H9 (cell line): ENCODE results near the gene PVR. TPM values are rescaled to one million over a fixed set of nuclear protein-coding genes. Genes with fewer than 3 reads are reported as not detected.

Experiments used
- DNase-seq: peaks from one replicate; pipeline ENCODE4 v3.0.0-alpha.2; 2017
- H2AFZ ChIP-seq: one replicate; pipeline ENCODE4 v1.6.1; 2013; ENCODE audit warnings: mild to moderate bottlenecking, low read length, control low read depth, moderate library complexity
- H2AK5ac ChIP-seq: 2 replicates; pipeline ENCODE4 v1.6.1; 2013; ENCODE audit warnings: low read length, control low read depth, mixed read lengths; ENCODE audit not compliant: insufficient read length
- H2BK120ac ChIP-seq: one replicate; pipeline ENCODE4 v1.6.1; 2013; ENCODE audit warnings: low read depth, mild to moderate bottlenecking, low read length, control low read depth, inconsistent platforms; ENCODE audit not compliant: poor library complexity, severe bottlenecking
- H2BK12ac ChIP-seq: 2 replicates; pipeline ENCODE4 v1.6.1; 2013; ENCODE audit warnings: low read length, control low read depth, mixed read lengths, low read depth; ENCODE audit not compliant: insufficient read length
- H2BK15ac ChIP-seq: 2 replicates; pipeline ENCODE4 v1.6.1; 2013; ENCODE audit warnings: low read depth, low read length, control low read depth
- H2BK20ac ChIP-seq: one replicate; pipeline ENCODE4 v1.6.1; 2013; ENCODE audit warnings: low read depth, mild to moderate bottlenecking, low read length, control low read depth, inconsistent platforms; ENCODE audit not compliant: poor library complexity, severe bottlenecking
- H2BK5ac ChIP-seq: 2 replicates; pipeline ENCODE4 v1.6.1; 2013; ENCODE audit warnings: low read length, control low read depth, mixed read lengths; ENCODE audit not compliant: insufficient read length
- H3K14ac ChIP-seq: 2 replicates; pipeline ENCODE4 v1.6.1; 2013; ENCODE audit warnings: low read length, control low read depth; ENCODE audit not compliant: insufficient read depth
- H3K18ac ChIP-seq: 2 replicates; pipeline ENCODE4 v1.6.1; 2013; ENCODE audit warnings: low read depth, mild to moderate bottlenecking, mixed read lengths, low read length, control low read depth; ENCODE audit not compliant: insufficient read length
- H3K23ac ChIP-seq: 2 replicates; pipeline ENCODE4 v1.6.1; 2013; ENCODE audit warnings: low read length, control low read depth, mixed read lengths, low read depth; ENCODE audit not compliant: insufficient read length
- H3K23me2 ChIP-seq: 2 replicates; pipeline ENCODE4 v1.6.1; 2013; ENCODE audit warnings: low read depth, mild to moderate bottlenecking, mixed read lengths, low read length, control low read depth; ENCODE audit not compliant: insufficient read length, poor library complexity, severe bottlenecking
- H3K27ac ChIP-seq: 2 replicates; pipeline ENCODE4 v1.5.1; 2013; ENCODE audit warnings: low read length, control low read depth, mixed read lengths, low read depth; ENCODE audit not compliant: insufficient read length
- H3K27me3 ChIP-seq: 2 replicates; pipeline ENCODE4 v1.6.1; 2013; ENCODE audit warnings: low read length, control low read depth, inconsistent platforms; ENCODE audit not compliant: insufficient read depth
- H3K4ac ChIP-seq: 2 replicates; pipeline ENCODE4 v1.6.1; 2013; ENCODE audit warnings: low read depth, mild to moderate bottlenecking, control low read depth, inconsistent platforms, low read length, moderate library complexity
- H3K4me1 ChIP-seq: 2 replicates; pipeline ENCODE4 v1.6.1; 2013; ENCODE audit warnings: low read length, control low read depth, inconsistent platforms; ENCODE audit not compliant: insufficient read depth
- H3K4me2 ChIP-seq: 2 replicates; pipeline ENCODE4 v1.6.1; 2013; ENCODE audit warnings: low read length, control low read depth, mixed read lengths; ENCODE audit not compliant: insufficient read length, insufficient read depth
- H3K56ac ChIP-seq: 2 replicates; pipeline ENCODE4 v1.6.1; 2013; ENCODE audit warnings: low read depth, mild to moderate bottlenecking, mixed read lengths, low read length, control low read depth; ENCODE audit not compliant: insufficient read length
- H3K79me1 ChIP-seq: 2 replicates; pipeline ENCODE4 v1.6.1; 2013; ENCODE audit warnings: low read depth, mild to moderate bottlenecking, moderate library complexity, low read length, control low read depth, inconsistent platforms; ENCODE audit not compliant: insufficient read depth, poor library complexity, severe bottlenecking
- H3K79me2 ChIP-seq: 2 replicates; pipeline ENCODE4 v1.6.1; 2013; ENCODE audit warnings: low read length, control low read depth, inconsistent platforms; ENCODE audit not compliant: insufficient read depth
- H3K9ac ChIP-seq: 2 replicates; pipeline ENCODE4 v1.6.1; 2013; ENCODE audit warnings: low read length, control low read depth, mixed read lengths; ENCODE audit not compliant: insufficient read length; ENCODE audit errors: extremely low read depth
- H3K9me3 ChIP-seq: one replicate; pipeline ENCODE4 v1.6.1; 2013; ENCODE audit warnings: low read depth, low read length, inconsistent platforms; ENCODE audit not compliant: control insufficient read depth
- H3T11ph ChIP-seq: one replicate; pipeline ENCODE4 v1.6.1; 2013; ENCODE audit warnings: mild to moderate bottlenecking, low read length, control low read depth, inconsistent platforms
- H4K20me1 ChIP-seq: one replicate; pipeline ENCODE4 v1.6.1; 2013; ENCODE audit not compliant: control insufficient read depth, insufficient read length, insufficient read depth
- H4K5ac ChIP-seq: 2 replicates; pipeline ENCODE4 v1.6.1; 2013; ENCODE audit warnings: low read depth, mild to moderate bottlenecking, mixed read lengths, low read length, control low read depth; ENCODE audit not compliant: insufficient read length
- H4K8ac ChIP-seq: replicated peaks from 2 replicates; pipeline ENCODE4 v1.6.1; 2013; ENCODE audit warnings: low read length, control low read depth, mixed read lengths, low read depth; ENCODE audit not compliant: insufficient read length
- H4K91ac ChIP-seq: 2 replicates; pipeline ENCODE4 v1.6.1; 2013; ENCODE audit warnings: low read depth, mild to moderate bottlenecking, moderate library complexity, mixed read lengths, low read length, control low read depth; ENCODE audit not compliant: insufficient read length
- H3K27ac Mint-ChIP-seq, 3 experiments: 2 replicates in 2 of 3; 3 replicates in 1 of 3; pipeline ENCODE4 v1.8.0; 2020 to 2021; ENCODE audit warnings: mixed read lengths in 3 of 3, mild to moderate bottlenecking in 1 of 3, moderate library complexity in 1 of 3
- H3K27me3 Mint-ChIP-seq: 2 replicates; pipeline ENCODE4 v1.8.0; 2021; ENCODE audit warnings: low read depth, mild to moderate bottlenecking, moderate library complexity, mixed read lengths
- H3K36me3 Mint-ChIP-seq, 3 experiments: 2 replicates in 2 of 3; 3 replicates in 1 of 3; pipeline ENCODE4 v1.8.0; 2020 to 2021; ENCODE audit warnings: low read depth in 3 of 3, mixed read lengths in 3 of 3; ENCODE audit not compliant: insufficient read depth in 1 of 3
- H3K4me1 Mint-ChIP-seq, 2 experiments: 2 replicates each; pipeline ENCODE4 v1.8.0; 2020; ENCODE audit warnings: mixed read lengths in 2 of 2
- H3K4me3 Mint-ChIP-seq, 2 experiments: 2 replicates in 1 of 2; 3 replicates in 1 of 2; pipeline ENCODE4 v1.8.0; 2020 to 2021; ENCODE audit warnings: mild to moderate bottlenecking in 2 of 2, mixed read lengths in 2 of 2, moderate library complexity in 1 of 2
- H3K9me3 Mint-ChIP-seq, 2 experiments: 2 replicates in 1 of 2; 3 replicates in 1 of 2; pipeline ENCODE4 v1.8.0; 2020; ENCODE audit warnings: mild to moderate bottlenecking in 2 of 2, mixed read lengths in 2 of 2, moderate library complexity in 1 of 2
- CTCF ChIP-seq: fragments of 200-600 bp; sonication (generic); conservative IDR thresholded peaks from 3 replicates; pipeline ENCODE4 v1.8.0; 2021; ENCODE audit warnings: antibody characterized with exemption, mild to moderate bottlenecking
- WGBS: extraction: QIAGEN DNeasy Blood & Tissue Kit; methylation state at CpG from one replicate; pipeline ENCODE4 v1.1.7; 2013; ENCODE audit warnings: missing lambda C conversion rate, low lambda C conversion rate, mixed read lengths; ENCODE audit not compliant: insufficient read length; ENCODE audit errors: extremely low coverage; 5-methylcytosine and 5-hydroxymethylcytosine counted together
- total RNA-seq: library from RNA; stranded (reverse); gene quantifications from 2 replicates; pipeline ENCODE4 v1.2.1, GENCODE V29; 2021

PVR gene
- total RNA-seq, 1 experiment from 2014 or later: 29.2 TPM

GRCh38 chr19:44694184-44694579 lies 50.5 kb downstream of the PVR start:
- Histone ChIP-seq H2BK5ac (no peak overlapping the region), H4K91ac (no peak overlapping the region), H2AK5ac (no peak overlapping the region), H3K4ac (no peak overlapping the region), H3K79me2 (no peaks in the 10 kb centered on the region), H2AFZ (no peak overlapping the region), H2BK15ac (no peak overlapping the region), H3T11ph (no peak overlapping the region), H3K18ac (no peak overlapping the region), H3K79me1 (no peaks in the 10 kb centered on the region), H3K9me3 (no peaks in the 10 kb centered on the region), H3K56ac (no peak overlapping the region), H3K27ac (no peak overlapping the region), H3K9ac (no peak overlapping the region), H4K8ac (no peak overlapping the region), H3K27me3 (no peaks in the 10 kb centered on the region), H3K4me1 (no peaks in the 10 kb centered on the region), H3K23me2 (no peaks in the 10 kb centered on the region), H4K5ac (no peak overlapping the region), H3K4me2 (no peak overlapping the region), H2BK120ac (no peak overlapping the region), H4K20me1 (no peaks in the 10 kb centered on the region), H2BK20ac (no peak overlapping the region), H3K14ac (no peak overlapping the region), H2BK12ac (no peak overlapping the region), H3K23ac (no peak overlapping the region)
- Mint-ChIP-seq H3K9me3 (no peaks in the 10 kb centered on the region), H3K4me1 (peaks cover 19% of the 10 kb centered on the region in 2 experiments), H3K27me3 (peaks cover 7% of the 10 kb centered on the region), H3K4me3 (no peak overlapping the region), H3K27ac (no peak overlapping the region), H3K36me3 (no peaks in the 10 kb centered on the region)
- WGBS: no CpG with 5 or more reads among the region's 2 CpGs
- TF ChIP-seq CTCF: peak; percentile 60
- DNase-seq: no peak
